Omental fat pad (tissue), 4 donors: ENCODE results near the gene DTX1. TPM values are rescaled to one million over a fixed set of nuclear protein-coding genes. Genes with fewer than 3 reads are reported as not detected.
"Not testable (repeated sequence)": the region's sequence is repeated elsewhere in the genome, so short reads cannot be mapped to it uniquely, and the experiment has no call there.

Experiments
- ATAC-seq: fragments of 150-250 bp; one replicate; pipeline ENCODE4 v1.9.1; 2016; ENCODE audit warnings: mild to moderate bottlenecking, moderate library complexity; ENCODE audit not compliant: low FRiP score
- DNase-seq: peaks from one replicate; pipeline ENCODE4 v3.0.0-alpha.2; 2019; ENCODE audit warnings: low spot score
- total RNA-seq, 4 donors: library from RNA; depleted of rRNA; stranded (reverse); fragments of >200 nt; gene quantifications; one replicate each; pipeline ENCODE4 v1.1.0, GENCODE V29; 2016
- TF ChIP-seq, protein P1 (sequence below), 3 donors: fragments of 450-650 bp; IDR thresholded peaks; one replicate each; pipeline ENCODE4 v1.5.1; 2016 to 2017; ENCODE audit warnings: antibody characterized with exemption in 3 of 3, mild to moderate bottlenecking in 3 of 3, moderate library complexity in 2 of 3

DTX1 gene
- total RNA-seq, 4 donors from 2014 or later = 30.1 to 80.9 (median 35.5) TPM

DNA sequence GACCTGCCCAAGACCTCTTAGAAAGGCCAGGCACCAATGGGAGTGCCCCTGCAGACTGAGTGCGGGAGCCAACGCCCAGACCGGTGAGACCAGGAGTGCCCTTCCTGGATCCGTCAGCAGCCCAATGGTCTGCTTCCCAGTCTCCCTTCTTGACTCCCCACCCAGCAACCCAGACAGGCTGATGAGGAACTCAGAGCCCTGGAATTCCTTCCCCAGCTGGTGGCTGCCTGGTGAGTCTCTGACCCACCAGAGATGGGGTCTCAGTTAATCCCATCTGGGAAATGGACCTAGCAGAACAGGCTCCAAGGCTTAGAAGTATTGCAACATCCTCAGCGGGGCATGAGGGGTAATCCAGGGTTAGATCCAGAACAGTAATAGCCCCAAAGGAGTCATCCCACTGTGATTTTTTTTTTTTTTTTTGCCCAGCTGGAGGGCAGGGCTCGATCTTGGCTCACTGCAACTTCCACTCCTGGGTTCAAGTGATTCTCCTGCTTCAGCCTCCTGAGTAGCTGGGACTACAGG is 80.5 kb downstream of the DTX1 start:
- TF ChIP-seq, protein P1, sequence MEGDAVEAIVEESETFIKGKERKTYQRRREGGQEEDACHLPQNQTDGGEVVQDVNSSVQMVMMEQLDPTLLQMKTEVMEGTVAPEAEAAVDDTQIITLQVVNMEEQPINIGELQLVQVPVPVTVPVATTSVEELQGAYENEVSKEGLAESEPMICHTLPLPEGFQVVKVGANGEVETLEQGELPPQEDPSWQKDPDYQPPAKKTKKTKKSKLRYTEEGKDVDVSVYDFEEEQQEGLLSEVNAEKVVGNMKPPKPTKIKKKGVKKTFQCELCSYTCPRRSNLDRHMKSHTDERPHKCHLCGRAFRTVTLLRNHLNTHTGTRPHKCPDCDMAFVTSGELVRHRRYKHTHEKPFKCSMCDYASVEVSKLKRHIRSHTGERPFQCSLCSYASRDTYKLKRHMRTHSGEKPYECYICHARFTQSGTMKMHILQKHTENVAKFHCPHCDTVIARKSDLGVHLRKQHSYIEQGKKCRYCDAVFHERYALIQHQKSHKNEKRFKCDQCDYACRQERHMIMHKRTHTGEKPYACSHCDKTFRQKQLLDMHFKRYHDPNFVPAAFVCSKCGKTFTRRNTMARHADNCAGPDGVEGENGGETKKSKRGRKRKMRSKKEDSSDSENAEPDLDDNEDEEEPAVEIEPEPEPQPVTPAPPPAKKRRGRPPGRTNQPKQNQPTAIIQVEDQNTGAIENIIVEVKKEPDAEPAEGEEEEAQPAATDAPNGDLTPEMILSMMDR (IDR thresholded peaks at IDR 0.05) = no peak
- ATAC-seq (no peak), DNase-seq (no peak)

DNA sequence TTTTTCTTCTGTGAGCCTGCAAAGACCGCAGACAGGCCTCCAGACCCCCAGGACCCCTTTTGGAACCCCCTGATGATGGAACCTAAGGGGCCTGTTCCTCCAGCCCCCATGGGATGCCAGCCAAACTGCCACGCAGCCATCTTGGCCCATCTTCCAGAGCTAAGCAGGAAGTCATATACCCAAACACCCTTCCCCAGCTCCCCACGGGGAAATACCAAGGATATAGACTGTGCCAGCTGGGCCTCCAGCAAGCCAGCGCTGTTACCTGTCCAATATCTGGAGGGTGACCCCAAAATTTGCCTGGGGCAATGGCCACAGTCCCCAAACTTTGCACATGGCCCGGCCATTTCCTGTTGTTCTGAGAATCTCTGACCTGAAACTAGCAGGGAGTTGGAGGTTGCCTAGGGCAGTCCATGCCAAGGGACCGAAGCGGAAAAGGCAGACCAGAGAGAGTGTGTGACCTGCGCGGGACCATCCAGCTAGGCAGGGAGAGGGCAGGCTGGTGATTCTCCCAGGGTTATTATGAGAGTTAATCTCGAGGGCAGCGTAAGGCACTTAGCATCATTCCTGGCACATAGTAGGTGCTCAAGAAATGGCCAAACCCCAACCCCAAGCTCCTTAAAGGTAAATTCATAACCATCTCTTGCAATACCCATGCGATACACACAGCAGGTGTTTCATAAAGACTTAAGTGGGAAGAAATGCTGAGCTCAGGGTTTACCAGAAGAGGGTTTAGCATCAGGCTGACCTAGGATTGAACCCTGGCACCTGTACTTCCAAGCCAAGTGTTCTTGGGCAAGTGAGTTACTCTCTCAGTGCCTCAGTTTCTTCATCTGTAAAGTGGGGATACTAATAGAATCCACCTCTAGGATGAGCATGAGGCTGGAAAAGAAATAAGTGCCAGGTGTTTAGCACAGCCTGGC is 81.6 kb downstream of the DTX1 start:
- ATAC-seq (no peak), DNase-seq (no peak)
- TF ChIP-seq, protein P1 (IDR thresholded peaks at IDR 0.05) = no peak

DNA sequence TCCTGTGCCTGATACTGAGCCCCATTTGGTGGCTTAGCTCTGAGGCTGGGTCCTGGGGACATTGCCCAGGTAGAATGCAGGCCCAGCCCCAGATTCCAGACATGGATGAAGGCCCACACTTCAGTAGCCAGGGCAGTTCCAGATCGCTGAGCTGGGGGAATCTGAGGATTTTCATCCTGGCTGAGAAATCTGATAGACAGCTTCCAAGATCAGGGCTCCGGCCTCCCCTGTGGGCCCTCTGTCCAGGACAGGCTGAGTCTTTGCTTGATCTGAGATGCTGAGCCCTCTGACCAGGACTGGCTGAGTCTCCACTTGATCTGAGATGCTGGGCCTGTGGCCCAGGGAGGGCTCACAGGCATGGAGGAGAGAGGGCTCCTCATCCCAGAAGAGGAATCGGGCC is 82.3 kb downstream of the DTX1 start:
- TF ChIP-seq, protein P1 (IDR thresholded peaks at IDR 0.05) = no peak
- DNase-seq = no peak
- ATAC-seq = no peak

DNA sequence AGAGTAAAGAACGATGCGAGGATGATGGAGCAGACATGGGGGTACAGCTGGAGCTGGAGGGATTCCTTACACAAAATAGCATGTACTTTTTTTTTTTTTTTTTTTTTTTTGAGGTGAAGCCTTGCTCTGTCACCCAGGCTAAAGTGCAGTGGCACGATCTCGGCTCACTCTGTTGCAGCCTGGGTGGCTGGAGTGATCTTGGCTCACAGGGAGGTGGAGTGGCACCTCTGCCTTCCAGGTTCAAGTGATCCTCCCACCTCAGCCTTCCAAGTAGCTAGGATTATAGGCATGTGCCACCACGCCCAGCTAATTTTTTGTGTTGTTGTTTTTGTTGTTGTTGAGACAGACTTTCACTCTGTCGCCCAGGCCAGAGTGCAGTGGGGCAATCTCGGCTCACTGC is 84.2 kb downstream of the DTX1 start:
- no peak for ATAC-seq
- TF ChIP-seq, protein P1 (IDR thresholded peaks at IDR 0.05) = no peak
- no peak for DNase-seq

DNA sequence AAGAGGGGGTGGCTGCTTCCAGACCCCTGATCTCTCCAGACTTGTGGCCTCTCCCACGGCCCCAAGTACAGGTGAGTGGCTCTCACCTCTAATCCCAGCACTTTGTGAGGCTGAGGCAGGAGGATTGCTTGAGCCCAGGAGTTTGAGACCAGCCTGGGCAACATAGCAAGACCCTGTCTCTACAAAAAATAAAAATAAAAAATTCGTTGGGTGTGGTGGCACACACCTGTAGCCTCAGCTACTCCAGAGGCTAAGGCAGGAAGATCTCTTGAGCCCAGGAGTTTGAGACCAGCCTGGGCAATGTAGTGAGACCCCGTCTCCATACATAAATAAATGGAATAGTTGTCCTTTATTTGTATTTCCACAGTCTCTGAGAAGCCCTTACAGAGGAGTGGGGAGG is 85.2 kb downstream of the DTX1 start:
- not testable (repeated sequence) for ATAC-seq, DNase-seq

DNA sequence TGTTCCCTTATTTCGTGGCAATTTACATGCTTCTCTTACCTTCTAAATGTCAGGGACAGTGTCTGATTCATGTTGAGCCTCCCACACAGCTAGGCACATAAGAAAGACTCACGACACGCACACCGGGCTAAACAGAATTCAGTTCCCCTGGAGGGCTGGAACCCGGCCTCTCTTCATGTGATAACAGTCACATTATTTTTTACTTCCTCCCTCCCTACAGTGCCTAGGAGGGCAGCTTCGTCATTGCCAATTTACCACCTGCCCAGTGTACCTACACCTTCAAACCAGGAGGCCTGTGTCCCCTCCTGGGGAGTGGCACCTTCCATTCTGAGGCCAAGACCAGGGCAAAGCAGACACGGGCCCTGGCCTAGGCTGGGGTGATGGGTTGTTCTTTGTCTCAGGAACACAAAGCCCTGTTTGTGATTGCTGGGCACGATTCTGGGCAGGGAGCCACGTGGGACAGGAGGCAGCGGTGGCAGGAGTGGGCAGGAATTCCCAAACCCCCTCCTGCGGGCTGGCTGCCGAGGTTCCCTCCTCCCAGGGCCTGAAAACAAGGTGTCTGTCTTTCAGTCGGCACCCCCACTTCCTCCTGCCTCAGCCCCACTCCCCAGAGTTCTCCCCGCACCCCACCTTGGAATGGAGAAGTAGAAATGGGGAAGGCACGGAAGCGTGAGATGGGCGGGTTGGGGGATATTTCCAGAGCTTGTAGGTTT is 85.8 kb downstream of the DTX1 start:
- TF ChIP-seq, protein P1 (IDR thresholded peaks at IDR 0.05) = no peak
- no peak for ATAC-seq
- DNase-seq = no peak

DNA sequence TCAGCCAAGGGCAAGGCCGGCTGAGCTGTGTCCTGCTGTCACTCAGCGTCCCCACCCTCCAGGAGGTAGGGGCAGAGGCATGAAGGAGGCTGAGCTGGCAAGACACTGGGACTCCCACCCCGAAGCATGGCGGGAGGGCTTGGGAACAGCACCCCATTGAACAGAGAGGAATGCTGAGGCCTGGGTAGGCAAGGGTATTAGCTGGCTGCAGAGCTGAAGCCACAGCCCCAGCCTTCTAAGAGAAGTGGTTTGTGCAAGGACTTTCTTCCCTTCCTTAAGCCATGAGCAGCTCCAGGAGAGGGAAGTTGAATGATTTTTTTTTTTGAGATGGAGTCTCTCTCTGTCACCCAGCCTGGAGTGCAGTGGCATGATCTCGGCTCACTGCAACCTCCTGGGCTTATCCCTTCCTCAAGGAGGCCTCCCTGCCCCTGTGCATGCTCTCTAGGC is 86.4 kb downstream of the DTX1 start:
- TF ChIP-seq, protein P1 (IDR thresholded peaks at IDR 0.05) = no peak
- DNase-seq (no peak), ATAC-seq (no peak)
